ENCODE results near the gene NFIX.
"Not testable (repeated sequence)": the region's sequence is repeated elsewhere in the genome, so short reads cannot be mapped to it uniquely, and the experiment has no call there.

DNA sequence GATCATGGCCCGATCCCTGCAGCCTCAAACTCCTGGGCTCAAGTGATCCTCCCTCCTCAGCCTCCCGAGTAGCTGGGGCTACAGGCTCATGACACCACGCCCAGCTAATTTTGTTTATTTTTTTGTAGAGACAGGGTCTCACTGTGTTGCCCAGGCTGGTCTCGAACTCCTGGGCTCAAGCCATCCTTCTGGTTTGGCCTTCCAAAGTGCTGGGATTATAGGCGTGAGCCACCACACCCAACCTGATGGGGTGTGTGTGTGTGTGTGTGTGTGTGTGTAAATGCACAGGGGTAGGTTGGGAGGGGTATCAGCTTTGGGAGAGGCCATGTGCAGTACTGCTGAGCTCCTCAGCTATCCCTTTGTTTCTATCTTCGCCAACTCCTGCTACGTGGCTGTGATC lies 19.2 kb upstream of the NFIX start:
- not testable (repeated sequence) for TF ChIP-seq CTCF (conservative IDR thresholded peaks at IDR 0.05; ENCODE audit: low read depth in 2 of 2); EZH2 (IDR thresholded peaks at IDR 0.05; ENCODE audit: low read depth, unreplicated experiment); REST (IDR thresholded peaks at IDR 0.05; ENCODE audit: unreplicated experiment); POLR2AphosphoS5 (IDR thresholded peaks at IDR 0.05; ENCODE audit: low read depth); ZNF114 (CRISPR knock-in tag; IDR thresholded peaks at IDR 0.05); EZH2phosphoT487 (IDR thresholded peaks at IDR 0.05; ENCODE audit: unreplicated experiment); CREB1 (CRISPR knock-in tag; IDR thresholded peaks at IDR 0.05; ENCODE audit: low read depth); NANOG (IDR thresholded peaks at IDR 0.05; ENCODE audit: borderline replicate concordance); STAT1 (IDR thresholded peaks at IDR 0.05; ENCODE audit: unreplicated experiment)
- TF ChIP-seq, protein P1, sequence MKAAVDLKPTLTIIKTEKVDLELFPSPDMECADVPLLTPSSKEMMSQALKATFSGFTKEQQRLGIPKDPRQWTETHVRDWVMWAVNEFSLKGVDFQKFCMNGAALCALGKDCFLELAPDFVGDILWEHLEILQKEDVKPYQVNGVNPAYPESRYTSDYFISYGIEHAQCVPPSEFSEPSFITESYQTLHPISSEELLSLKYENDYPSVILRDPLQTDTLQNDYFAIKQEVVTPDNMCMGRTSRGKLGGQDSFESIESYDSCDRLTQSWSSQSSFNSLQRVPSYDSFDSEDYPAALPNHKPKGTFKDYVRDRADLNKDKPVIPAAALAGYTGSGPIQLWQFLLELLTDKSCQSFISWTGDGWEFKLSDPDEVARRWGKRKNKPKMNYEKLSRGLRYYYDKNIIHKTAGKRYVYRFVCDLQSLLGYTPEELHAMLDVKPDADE (IDR thresholded peaks at IDR 0.05), result not testable (repeated sequence)

Data from GM23338 (cell line).